Neural cell (in vitro differentiated cells): ENCODE measurements around the gene HHATL.

Experiments
- EP300 ChIP-seq: fragments of 450-650 bp; conservative IDR thresholded peaks from 2 replicates; pipeline ENCODE4 v1.6.1; 2014; ENCODE audit warnings: antibody characterized with exemption, mild to moderate bottlenecking, moderate library complexity; ENCODE audit not compliant: poor library complexity, severe bottlenecking
- POLR2AphosphoS5 ChIP-seq: IDR thresholded peaks from 2 replicates; pipeline ENCODE4 v1.6.1; 2012
- RAD21 ChIP-seq: fragments of 450-650 bp; conservative IDR thresholded peaks from 2 replicates; pipeline ENCODE4 v1.6.1; 2014; ENCODE audit warnings: antibody characterized with exemption, mild to moderate bottlenecking, moderate library complexity
- SMC3 ChIP-seq: fragments of 450-650 bp; conservative IDR thresholded peaks from 2 replicates; pipeline ENCODE4 v1.6.1; 2014; ENCODE audit warnings: antibody characterized with exemption, mild to moderate bottlenecking, moderate library complexity; ENCODE audit not compliant: poor library complexity
- TF ChIP-seq, protein P1 (sequence below): fragments of 450-650 bp; IDR thresholded peaks from 2 replicates; pipeline ENCODE4 v1.5.1; 2014; ENCODE audit warnings: antibody characterized with exemption, mild to moderate bottlenecking, moderate library complexity; ENCODE audit not compliant: poor library complexity, severe bottlenecking

GRCh38 chr3:42654331-42655201 lies 48.0 kb downstream of the HHATL start:
- TF ChIP-seq, protein P1, sequence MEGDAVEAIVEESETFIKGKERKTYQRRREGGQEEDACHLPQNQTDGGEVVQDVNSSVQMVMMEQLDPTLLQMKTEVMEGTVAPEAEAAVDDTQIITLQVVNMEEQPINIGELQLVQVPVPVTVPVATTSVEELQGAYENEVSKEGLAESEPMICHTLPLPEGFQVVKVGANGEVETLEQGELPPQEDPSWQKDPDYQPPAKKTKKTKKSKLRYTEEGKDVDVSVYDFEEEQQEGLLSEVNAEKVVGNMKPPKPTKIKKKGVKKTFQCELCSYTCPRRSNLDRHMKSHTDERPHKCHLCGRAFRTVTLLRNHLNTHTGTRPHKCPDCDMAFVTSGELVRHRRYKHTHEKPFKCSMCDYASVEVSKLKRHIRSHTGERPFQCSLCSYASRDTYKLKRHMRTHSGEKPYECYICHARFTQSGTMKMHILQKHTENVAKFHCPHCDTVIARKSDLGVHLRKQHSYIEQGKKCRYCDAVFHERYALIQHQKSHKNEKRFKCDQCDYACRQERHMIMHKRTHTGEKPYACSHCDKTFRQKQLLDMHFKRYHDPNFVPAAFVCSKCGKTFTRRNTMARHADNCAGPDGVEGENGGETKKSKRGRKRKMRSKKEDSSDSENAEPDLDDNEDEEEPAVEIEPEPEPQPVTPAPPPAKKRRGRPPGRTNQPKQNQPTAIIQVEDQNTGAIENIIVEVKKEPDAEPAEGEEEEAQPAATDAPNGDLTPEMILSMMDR = peak; percentile 52
- TF ChIP-seq EP300 (no peak), POLR2AphosphoS5 (no peak), SMC3 (no peak), RAD21 (no peak)
